Activated naive CD8-positive, alpha-beta T cell treated with anti-CD3 and anti-CD28 coated beads for 36 hours (primary cell): ENCODE results near the gene SFXN1. TPM values are rescaled to one million over a fixed set of nuclear protein-coding genes. Genes with fewer than 3 reads are reported as not detected.
"Not testable (repeated sequence)": the region's sequence is repeated elsewhere in the genome, so short reads cannot be mapped to it uniquely, and the experiment has no call there.

ENCODE experiments used
- DNase-seq: peaks from one replicate; pipeline ENCODE4 v3.0.0; 2021
- H3K27ac Mint-ChIP-seq: one replicate; pipeline ENCODE4 v1.8.0; 2022; ENCODE audit warnings: mild to moderate bottlenecking, moderate library complexity, mixed read lengths
- H3K27me3 Mint-ChIP-seq: one replicate; pipeline ENCODE4 v1.8.0; 2022; ENCODE audit warnings: mild to moderate bottlenecking, mixed read lengths
- H3K36me3 Mint-ChIP-seq: one replicate; pipeline ENCODE4 v1.8.0; 2021; ENCODE audit warnings: mild to moderate bottlenecking, mixed read lengths
- H3K4me1 Mint-ChIP-seq: one replicate; pipeline ENCODE4 v1.8.0; 2021; ENCODE audit warnings: mixed read lengths
- H3K4me3 Mint-ChIP-seq: one replicate; pipeline ENCODE4 v1.8.0; 2022; ENCODE audit warnings: mild to moderate bottlenecking, moderate library complexity, mixed read lengths
- H3K9me3 Mint-ChIP-seq: one replicate; pipeline ENCODE4 v1.8.0; 2022; ENCODE audit warnings: mixed read lengths
- total RNA-seq, 2 experiments: library from RNA; stranded (reverse); gene quantifications; one replicate each; pipeline ENCODE4 v1.2.3, GENCODE V29; 2021

SFXN1 gene
- 100 to 1,000 TPM; 506 to 523 TPM for total RNA-seq

GRCh38 chr5:175478384-175479124 lies at the start of gene SFXN1:
Gene SFXN1 (plus strand): TSS chr5:175478560. CDS start chr5:175492104, 13,544 bp downstream.
- Mint-ChIP-seq H3K27me3 (no peaks in the 10 kb centered on the region), H3K9me3 (no peaks in the 10 kb centered on the region), H3K4me1 (peaks cover 55% of the 10 kb centered on the region), H3K27ac (peak within 1 kb of the TSS; percentile 98), H3K4me3 (peak within 1 kb of the TSS; percentile 96), H3K36me3 (peaks cover 45% of the 10 kb centered on the region)
- peak; percentile 91 for DNase-seq

- Mint-ChIP-seq H3K27ac (no peak overlapping the region), H3K27me3 (peaks cover 13% of the 10 kb centered on the region), H3K4me3 (no peak overlapping the region), H3K9me3 (no peaks in the 10 kb centered on the region), H3K4me1 (no peaks in the 10 kb centered on the region), H3K36me3 (no peaks in the 10 kb centered on the region)
- DNase-seq, result no peak
Measured at GRCh38 chr5:175434800-175435199, 43.6 kb upstream of the SFXN1 start.

- Mint-ChIP-seq H3K36me3 (no peaks in the 10 kb centered on the region), H3K4me3 (no peak overlapping the region)
Measured at GRCh38 chr5:175436359-175436758, 42.0 kb upstream of the SFXN1 start.

DNA sequence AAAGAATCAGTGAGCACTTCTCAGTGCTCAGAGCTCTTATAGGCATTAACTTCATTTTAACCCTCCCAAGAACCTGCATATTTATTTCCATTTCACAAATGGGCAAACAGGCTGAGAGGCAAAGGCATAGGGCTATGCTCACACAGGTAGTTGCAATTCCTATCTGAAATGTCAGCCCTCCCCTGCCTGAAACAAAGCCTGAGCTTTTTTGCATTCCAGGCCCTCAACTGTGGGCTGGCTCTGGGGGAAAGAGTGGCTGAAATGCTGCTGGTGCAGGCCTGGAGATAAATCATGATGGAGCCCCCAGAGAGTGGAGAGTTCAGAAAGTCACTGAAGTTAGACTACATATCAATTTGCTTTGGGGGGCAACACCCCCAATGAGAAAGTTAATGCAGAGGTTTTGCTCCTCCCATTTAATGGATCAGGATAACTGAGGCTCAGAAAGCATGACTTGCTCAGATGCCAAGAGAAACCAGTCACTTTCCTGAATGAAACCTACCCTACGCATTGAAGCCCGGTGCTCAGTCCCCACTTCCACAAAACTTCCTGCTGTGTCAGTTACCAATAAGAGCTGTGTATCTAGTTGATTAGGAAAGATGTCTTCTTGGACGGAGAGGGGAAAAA lies 40.0 kb upstream of the SFXN1 start:
- Mint-ChIP-seq H3K27me3 (peaks cover 40% of the 10 kb centered on the region), H3K4me3 (no peak overlapping the region), H3K36me3 (no peaks in the 10 kb centered on the region), H3K27ac (no peak overlapping the region), H3K9me3 (no peaks in the 10 kb centered on the region), H3K4me1 (peaks cover under 1% of the 10 kb centered on the region)
- no peak for DNase-seq

More at GRCh38 chr5:175436359-175436758, 42.0 kb upstream of the SFXN1 start:
- H3K27me3 Mint-ChIP-seq, result peaks cover 20% of the 10 kb centered on the region
- H3K4me1 Mint-ChIP-seq, result no peaks in the 10 kb centered on the region
- no peak overlapping the region for H3K27ac Mint-ChIP-seq
- H3K9me3 Mint-ChIP-seq, result no peaks in the 10 kb centered on the region
- DNase-seq, result no peak

DNA sequence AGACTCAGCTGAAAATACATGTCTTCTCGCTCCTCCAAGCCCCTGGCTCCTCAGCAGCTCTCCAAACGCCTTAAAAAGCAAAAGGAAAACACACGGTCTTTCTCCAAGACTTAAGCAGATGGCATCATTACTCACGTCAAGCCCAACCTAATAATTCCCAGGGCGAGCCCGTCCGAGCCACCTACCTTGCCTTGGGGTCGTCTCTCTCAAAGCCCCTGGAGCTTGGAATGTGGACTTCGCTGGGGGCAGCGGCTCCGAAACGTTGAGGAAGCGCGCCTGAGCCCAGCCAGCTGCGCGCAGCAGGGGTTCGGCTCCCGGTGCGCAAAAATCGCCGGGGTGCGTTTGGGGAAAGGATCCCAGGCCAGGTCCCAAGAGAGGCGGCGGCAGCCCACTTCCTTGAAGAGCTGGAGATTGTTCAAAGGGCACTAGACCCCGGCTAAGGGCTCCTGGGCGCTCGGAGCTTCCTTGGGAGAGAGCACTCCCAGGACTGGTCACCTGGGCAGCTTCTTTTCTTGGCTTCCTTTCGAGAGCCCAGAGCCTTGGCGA lies 34.8 kb upstream of the SFXN1 start:
- Mint-ChIP-seq H3K36me3 (no peaks in the 10 kb centered on the region), H3K27me3 (peaks cover 75% of the 10 kb centered on the region), H3K9me3 (no peaks in the 10 kb centered on the region), H3K4me1 (peaks cover 2% of the 10 kb centered on the region), H3K4me3 (no peak overlapping the region), H3K27ac (no peak overlapping the region)
- no peak for DNase-seq

DNA sequence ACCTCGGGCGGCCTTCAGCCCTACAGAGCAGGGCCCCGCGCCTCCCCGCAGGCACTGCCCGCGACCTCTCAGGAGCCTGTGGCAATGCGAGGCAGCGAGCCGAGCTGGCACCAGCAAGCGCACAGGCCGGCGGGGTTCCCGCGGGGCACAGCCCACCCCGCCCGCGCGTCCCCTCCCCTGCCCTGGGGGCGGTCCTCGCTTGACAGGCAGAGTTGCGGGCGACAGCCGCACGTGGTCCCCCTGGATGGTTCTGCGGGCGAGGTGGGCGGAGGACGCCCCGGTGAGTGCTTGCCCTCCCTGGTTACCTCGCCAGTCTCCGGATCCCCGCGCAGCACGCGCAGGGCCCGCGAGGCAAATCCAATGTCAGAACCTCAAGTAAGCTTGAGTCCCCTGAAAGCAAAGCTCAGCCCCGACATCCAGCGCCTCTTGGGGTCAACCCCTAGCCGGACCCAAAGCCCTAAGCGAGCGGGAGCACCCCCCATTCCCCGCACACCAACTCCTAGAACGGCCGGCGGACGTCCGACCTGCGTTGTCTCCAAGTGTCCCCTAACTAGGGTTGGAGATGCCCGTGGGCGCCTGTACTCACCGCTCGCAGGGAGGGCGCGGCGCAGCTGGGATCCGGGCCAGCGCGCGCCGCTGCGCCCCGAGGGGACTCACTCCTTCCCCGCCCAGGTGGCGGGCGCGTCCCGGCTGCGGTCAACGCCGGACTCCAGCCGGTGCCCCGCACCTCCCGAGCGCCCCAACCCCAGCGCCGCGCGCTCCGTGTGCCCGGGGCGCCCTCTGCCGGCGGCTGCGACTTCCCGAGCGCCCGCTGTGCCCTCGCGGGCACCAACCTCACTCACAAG lies 34.1 kb upstream of the SFXN1 start, which contains the start of gene DRD1:
Gene DRD1 (minus strand): TSS at position 123 of the 845 bp plus-strand sequence. CDS start 1,083 bp downstream, outside the sequence.
- no peak within 1 kb of the TSS for H3K27ac Mint-ChIP-seq
- DNase-seq, result peak; percentile 65
- H3K27me3 Mint-ChIP-seq, result peaks cover 79% of the 10 kb centered on the region
- peak within 1 kb of the TSS; percentile 60 for H3K4me3 Mint-ChIP-seq
- peaks cover 2% of the 10 kb centered on the region for H3K4me1 Mint-ChIP-seq
- H3K9me3 Mint-ChIP-seq, result no peaks in the 10 kb centered on the region
- H3K36me3 Mint-ChIP-seq, result no peaks in the 10 kb centered on the region

DNA sequence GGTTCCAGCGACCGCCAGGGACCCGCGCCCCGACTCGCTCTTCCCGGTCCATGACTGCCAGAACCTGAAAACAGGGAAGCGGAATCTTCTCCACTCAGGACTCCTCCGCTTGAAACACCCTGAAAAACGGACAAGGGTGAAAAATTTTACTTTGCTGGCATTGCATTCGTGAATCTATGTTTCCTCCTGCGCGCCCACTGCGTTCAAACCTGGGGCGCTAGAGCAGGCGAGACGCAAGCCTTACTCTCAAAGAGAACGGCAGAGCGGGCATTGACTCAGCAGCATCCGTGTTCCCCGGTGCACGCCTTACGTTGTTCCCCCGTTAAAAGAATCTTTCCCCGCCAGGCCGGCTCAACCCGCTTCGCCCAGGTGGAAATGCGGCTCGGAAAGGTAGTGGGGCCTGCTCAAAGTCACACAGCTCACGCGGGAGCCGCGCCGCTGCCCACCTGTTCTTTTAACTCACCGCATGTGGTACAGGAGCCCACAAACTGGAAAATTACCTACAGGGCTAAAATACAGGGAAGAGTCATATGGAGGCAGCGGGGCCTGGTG lies 33.4 kb upstream of the SFXN1 start:
- Mint-ChIP-seq H3K4me1 (peaks cover 2% of the 10 kb centered on the region), H3K27ac (no peak overlapping the region), H3K36me3 (no peaks in the 10 kb centered on the region), H3K4me3 (peak overlapping the region; percentile 60), H3K9me3 (no peaks in the 10 kb centered on the region), H3K27me3 (peaks cover 78% of the 10 kb centered on the region)
- DNase-seq, result no peak

DNA sequence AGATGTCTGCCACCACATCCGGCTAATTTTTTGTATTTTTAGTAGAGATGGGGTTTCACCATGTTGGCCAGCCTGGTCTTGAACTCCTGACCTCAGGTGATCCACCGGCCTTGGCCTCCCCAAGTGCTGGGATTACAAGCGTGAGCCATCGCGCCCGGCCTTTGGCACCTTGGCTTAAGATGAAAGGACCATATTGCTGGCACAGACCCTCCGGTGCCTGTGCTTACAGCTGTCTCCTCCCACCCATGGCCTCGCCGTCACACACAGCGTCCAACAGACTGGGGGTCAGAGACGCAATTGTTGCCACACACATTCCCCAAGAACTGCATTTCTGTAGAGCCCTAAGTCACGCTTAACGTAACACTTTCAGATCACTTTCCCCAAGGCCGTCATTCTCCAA lies 32.0 kb upstream of the SFXN1 start:
- H3K27ac Mint-ChIP-seq, DNase-seq, H3K9me3 Mint-ChIP-seq: not testable (repeated sequence)

GRCh38 chr5:175447571-175447970 lies 30.8 kb upstream of the SFXN1 start:
- Mint-ChIP-seq H3K4me1 (peaks cover 2% of the 10 kb centered on the region), H3K27ac (no peak overlapping the region), H3K27me3 (peaks cover 59% of the 10 kb centered on the region)

More for the DNA sequence above, 32.0 kb upstream of the SFXN1 start:
- not testable (repeated sequence) for H3K4me3 Mint-ChIP-seq, H3K36me3 Mint-ChIP-seq, H3K4me1 Mint-ChIP-seq
- H3K27me3 Mint-ChIP-seq, result peaks cover 71% of the 10 kb centered on the region

GRCh38 chr5:175448276-175448675 lies 30.1 kb upstream of the SFXN1 start:
- Mint-ChIP-seq H3K4me1 (peaks cover 2% of the 10 kb centered on the region), H3K9me3 (no peaks in the 10 kb centered on the region), H3K36me3 (no peaks in the 10 kb centered on the region), H3K27ac (no peak overlapping the region), H3K27me3 (peaks cover 56% of the 10 kb centered on the region), H3K4me3 (no peak overlapping the region)
- no peak for DNase-seq

More at GRCh38 chr5:175447571-175447970, 30.8 kb upstream of the SFXN1 start:
- H3K4me3 Mint-ChIP-seq, result no peak overlapping the region
- no peaks in the 10 kb centered on the region for H3K9me3 Mint-ChIP-seq
- H3K36me3 Mint-ChIP-seq, result no peaks in the 10 kb centered on the region
- DNase-seq, result no peak

- H3K27ac Mint-ChIP-seq, result no peak overlapping the region
- H3K9me3 Mint-ChIP-seq, result no peaks in the 10 kb centered on the region
- H3K36me3 Mint-ChIP-seq, result no peaks in the 10 kb centered on the region
- no peak for DNase-seq
- peaks cover 50% of the 10 kb centered on the region for H3K27me3 Mint-ChIP-seq
- no peak overlapping the region for H3K4me3 Mint-ChIP-seq
- H3K4me1 Mint-ChIP-seq, result peaks cover 3% of the 10 kb centered on the region
Measured at GRCh38 chr5:175452166-175452565, 26.2 kb upstream of the SFXN1 start.

- H3K9me3 Mint-ChIP-seq, DNase-seq, H3K4me1 Mint-ChIP-seq, H3K36me3 Mint-ChIP-seq, H3K4me3 Mint-ChIP-seq, H3K27ac Mint-ChIP-seq: not testable (repeated sequence)
- peaks cover 31% of the 10 kb centered on the region for H3K27me3 Mint-ChIP-seq
Measured at GRCh38 chr5:175454338-175454737, 24.0 kb upstream of the SFXN1 start.

DNA sequence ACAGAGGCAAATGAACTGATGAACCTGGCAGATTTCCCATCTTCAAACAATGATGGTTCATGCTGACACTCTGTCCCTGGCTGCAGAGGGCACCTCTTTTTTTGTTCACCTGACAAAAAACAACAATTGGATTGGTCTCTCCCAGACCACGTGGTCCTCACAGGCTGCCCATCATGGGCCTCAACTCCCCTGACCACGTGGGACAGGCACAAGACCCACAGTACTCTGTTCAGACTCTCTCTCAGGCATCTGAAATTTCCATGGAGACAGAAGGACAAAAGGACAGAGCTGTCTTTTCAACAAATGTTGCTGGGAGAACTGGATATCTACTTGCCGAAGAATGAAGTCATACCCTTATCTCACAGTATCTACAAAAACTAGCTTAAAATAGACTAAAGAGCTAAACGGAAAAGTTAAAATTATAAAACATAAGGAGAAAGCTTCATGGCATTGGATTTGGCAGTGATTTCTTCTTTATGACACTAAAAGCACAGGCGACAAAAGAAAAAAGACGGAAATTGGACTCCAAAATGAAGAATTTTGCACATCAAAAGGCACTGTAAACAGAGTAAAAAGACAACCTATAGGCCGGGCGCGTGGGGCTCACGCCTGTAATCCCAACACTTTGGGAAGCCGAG lies 22.1 kb upstream of the SFXN1 start:
- Mint-ChIP-seq H3K9me3 (no peaks in the 10 kb centered on the region), H3K27me3 (peaks cover 30% of the 10 kb centered on the region), H3K27ac (no peak overlapping the region), H3K36me3 (no peaks in the 10 kb centered on the region), H3K4me3 (no peak overlapping the region), H3K4me1 (peaks cover 12% of the 10 kb centered on the region)
- no peak for DNase-seq

DNA sequence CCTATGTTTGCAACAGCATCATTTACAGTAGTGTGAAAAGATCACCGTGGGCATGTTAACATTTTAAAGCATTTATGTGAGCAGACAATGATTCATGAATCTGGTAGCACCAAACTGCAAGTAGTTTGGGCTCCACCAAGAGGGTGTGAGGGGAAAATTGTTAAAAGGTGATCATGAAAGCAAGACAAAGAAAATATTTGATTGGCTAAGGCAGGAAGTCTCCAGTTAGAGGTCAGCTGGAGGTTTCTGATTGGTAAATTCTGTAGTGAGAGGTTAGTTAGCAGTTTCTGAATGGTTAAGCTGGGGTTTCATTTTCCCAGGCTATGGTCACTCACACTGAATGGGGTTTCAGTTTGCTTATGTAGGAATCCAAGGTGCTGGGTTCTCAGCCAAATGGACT lies 20.9 kb upstream of the SFXN1 start:
- H3K27me3 Mint-ChIP-seq, result peaks cover 29% of the 10 kb centered on the region
- no peak for DNase-seq
- no peak overlapping the region for H3K4me3 Mint-ChIP-seq
- no peaks in the 10 kb centered on the region for H3K36me3 Mint-ChIP-seq
- H3K9me3 Mint-ChIP-seq, result no peaks in the 10 kb centered on the region
- peaks cover 12% of the 10 kb centered on the region for H3K4me1 Mint-ChIP-seq
- H3K27ac Mint-ChIP-seq, result no peak overlapping the region
